GM12864 (cell line): ENCODE data around the gene ATG3.

Experiments
- DNase-seq: peaks from one replicate; pipeline ENCODE4 v3.0.0-alpha.2; 2011; ENCODE audit warnings: low read depth
- H3K4me3 ChIP-seq: 2 replicates; pipeline ENCODE4 v1.5.1; 2011; ENCODE audit warnings: mild to moderate bottlenecking, low read depth, low read length, control low read depth
- TF ChIP-seq, protein P1 (sequence below): IDR thresholded peaks from 2 replicates; pipeline ENCODE4 v1.5.1; 2011; ENCODE audit warnings: low read depth, mild to moderate bottlenecking, moderate library complexity, low read length, control low read depth, inconsistent platforms; ENCODE audit errors: missing control alignments

The ATG3 gene

DNA sequence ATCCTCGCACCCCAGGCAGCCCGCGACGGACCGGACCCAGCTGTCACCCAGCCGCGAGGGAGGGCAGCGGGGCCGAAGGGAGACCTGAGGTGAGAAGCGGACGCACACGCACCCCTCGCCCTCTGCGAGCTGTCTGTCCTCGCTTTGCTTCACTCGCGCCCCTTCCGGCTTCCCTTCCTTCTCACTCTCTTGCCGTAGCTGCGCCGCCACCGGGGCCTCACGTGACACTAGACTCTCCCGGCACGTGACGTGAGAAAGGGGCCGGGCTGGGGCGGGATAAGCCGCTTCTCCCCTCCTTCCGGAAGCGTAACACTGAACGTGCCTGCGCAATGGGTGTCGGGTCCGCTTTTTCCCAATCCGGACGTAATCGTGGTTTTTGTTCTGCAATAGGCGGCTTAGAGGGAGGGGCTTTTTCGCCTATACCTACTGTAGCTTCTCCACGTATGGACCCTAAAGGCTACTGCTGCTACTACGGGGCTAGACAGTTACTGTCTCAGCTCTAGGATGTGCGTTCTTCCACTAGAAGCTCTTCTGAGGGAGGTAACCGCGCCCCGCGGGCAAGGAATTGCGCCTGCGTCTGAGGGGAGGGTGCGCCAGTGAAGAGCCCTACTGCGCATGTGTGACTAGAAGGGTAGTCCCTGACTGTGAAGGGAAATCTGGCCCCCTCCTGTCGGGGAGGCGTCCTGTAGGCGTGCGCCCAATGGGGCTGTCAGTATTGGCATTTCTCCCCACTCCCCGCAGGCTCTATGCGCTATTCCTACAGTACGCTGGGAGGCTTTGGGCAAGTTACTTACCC lies at the start of gene ATG3, which contains the start of gene SLC35A5:
TSS of gene ATG3 (minus strand) at position 229 of the 796 bp plus-strand sequence. CDS start 434 bp downstream, outside the sequence.
TSS of gene SLC35A5 (plus strand) at position 312 of the 796 bp plus-strand sequence. CDS start 1,359 bp downstream, outside the sequence.
- peak within 1 kb of the TSS; percentile 100 for H3K4me3 ChIP-seq
- TF ChIP-seq, protein P1, sequence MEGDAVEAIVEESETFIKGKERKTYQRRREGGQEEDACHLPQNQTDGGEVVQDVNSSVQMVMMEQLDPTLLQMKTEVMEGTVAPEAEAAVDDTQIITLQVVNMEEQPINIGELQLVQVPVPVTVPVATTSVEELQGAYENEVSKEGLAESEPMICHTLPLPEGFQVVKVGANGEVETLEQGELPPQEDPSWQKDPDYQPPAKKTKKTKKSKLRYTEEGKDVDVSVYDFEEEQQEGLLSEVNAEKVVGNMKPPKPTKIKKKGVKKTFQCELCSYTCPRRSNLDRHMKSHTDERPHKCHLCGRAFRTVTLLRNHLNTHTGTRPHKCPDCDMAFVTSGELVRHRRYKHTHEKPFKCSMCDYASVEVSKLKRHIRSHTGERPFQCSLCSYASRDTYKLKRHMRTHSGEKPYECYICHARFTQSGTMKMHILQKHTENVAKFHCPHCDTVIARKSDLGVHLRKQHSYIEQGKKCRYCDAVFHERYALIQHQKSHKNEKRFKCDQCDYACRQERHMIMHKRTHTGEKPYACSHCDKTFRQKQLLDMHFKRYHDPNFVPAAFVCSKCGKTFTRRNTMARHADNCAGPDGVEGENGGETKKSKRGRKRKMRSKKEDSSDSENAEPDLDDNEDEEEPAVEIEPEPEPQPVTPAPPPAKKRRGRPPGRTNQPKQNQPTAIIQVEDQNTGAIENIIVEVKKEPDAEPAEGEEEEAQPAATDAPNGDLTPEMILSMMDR, result no peak
- DNase-seq, result peak; percentile 94

- no peak for DNase-seq
- H3K4me3 ChIP-seq, result no peak overlapping the region
- TF ChIP-seq, protein P1, result no peak
Measured at GRCh38 chr3:112610121-112610520, 48.4 kb upstream of the ATG3 start.

- DNase-seq, result no peak
- H3K4me3 ChIP-seq, result no peak overlapping the region
- TF ChIP-seq, protein P1, result no peak
Measured at GRCh38 chr3:112607863-112608262, 46.1 kb upstream of the ATG3 start.

DNA sequence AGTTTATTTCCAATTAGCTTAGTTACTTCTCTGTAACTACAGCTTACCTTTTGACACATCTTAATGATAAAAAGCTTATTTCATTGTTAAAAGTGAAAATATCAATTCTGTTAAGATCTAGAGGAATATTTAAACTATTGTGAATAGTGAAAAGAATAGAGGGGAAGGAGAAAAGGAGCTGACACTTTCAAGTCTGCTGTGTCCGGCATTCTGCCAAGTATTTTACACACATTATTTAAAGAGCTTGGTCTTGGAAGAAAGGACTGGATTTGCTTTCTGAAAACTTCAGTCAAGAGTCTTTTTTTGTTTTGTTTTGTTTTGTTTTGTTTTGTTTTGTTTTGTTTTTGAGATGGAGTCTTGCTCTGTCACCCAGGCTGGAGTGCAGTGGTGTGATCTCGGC lies 44.3 kb upstream of the ATG3 start:
- TF ChIP-seq, protein P1, result no peak
- DNase-seq, result no peak
- no peak overlapping the region for H3K4me3 ChIP-seq

DNA sequence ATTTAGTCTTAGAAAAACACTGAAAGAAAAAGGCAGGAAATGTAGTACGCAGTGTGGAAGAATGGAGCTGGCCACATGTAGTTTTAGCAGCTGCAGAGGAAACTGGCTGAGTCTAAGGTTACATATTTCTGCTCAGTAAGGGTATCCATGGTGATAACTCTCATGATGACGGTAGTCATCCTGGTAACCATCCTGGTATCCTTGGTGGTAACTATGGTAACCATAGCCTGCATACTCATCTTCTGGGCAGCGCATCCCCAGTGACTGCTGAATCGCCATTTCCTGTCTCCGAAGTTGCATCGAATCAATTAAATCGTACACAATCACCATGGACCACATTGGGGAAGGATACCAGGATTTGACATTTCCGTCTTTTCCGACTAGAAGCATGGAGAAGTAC lies 43.5 kb upstream of the ATG3 start:
- DNase-seq, result no peak
- TF ChIP-seq, protein P1, result no peak
- H3K4me3 ChIP-seq, result no peak overlapping the region

DNA sequence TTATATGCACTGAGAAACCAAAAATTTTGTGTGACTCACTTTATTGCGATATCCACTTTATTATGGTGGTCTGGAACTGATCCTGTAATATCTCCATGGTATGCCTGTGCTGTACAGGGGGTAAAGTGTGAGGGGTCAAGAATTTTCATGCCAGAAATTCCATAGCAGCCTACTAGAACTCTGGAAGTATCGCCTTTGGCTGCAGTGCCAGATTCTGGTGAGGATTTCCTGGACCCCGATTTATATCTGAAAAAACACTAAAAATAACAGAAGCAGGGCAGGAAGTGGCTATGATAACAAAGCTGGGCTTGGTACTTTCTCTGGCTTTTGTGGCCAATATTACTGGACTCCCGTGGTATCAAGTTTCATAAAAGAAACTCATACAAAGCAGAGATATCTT lies 42.8 kb upstream of the ATG3 start:
- DNase-seq, result no peak
- TF ChIP-seq, protein P1, result no peak
- no peak overlapping the region for H3K4me3 ChIP-seq
